DND-41 (cell line): ENCODE data around the gene GALNTL6.
"Not testable (repeated sequence)": the region's sequence is repeated elsewhere in the genome, so short reads cannot be mapped to it uniquely, and the experiment has no call there.

Experiments
- ATAC-seq: fragments of 200-7000 bp; cut with Tn5 transposase; 3 replicates; pipeline ENCODE4 v1.9.1; 2021; ENCODE audit warnings: low read depth; ENCODE audit not compliant: insufficient read depth
- DNase-seq: peaks from one replicate; pipeline ENCODE4 v3.0.0-alpha.2; 2020
- H2AFZ ChIP-seq: 2 replicates; pipeline ENCODE4 v1.6.0; 2012; ENCODE audit warnings: low read depth, low read length
- H3K27ac ChIP-seq: 2 replicates; pipeline ENCODE4 v1.5.1; 2012; ENCODE audit warnings: low read length, inconsistent platforms
- H3K27me3 ChIP-seq: fragments of 200-600 bp; sonication (generic); 2 replicates; pipeline ENCODE4 v1.6.0; 2012; ENCODE audit warnings: low read length, mild to moderate bottlenecking, inconsistent platforms; ENCODE audit not compliant: insufficient read depth, poor library complexity
- H3K36me3 ChIP-seq: 2 replicates; pipeline ENCODE4 v1.5.1; 2012; ENCODE audit warnings: low read length, inconsistent platforms; ENCODE audit not compliant: insufficient read depth
- H3K4me1 ChIP-seq: 2 replicates; pipeline ENCODE4 v1.5.1; 2012; ENCODE audit warnings: mild to moderate bottlenecking, low read length; ENCODE audit not compliant: insufficient read depth
- H3K4me2 ChIP-seq: 2 replicates; pipeline ENCODE4 v1.6.0; 2012; ENCODE audit warnings: mild to moderate bottlenecking, moderate library complexity, low read length, inconsistent platforms; ENCODE audit not compliant: insufficient read depth
- H3K4me3 ChIP-seq, 2 experiments: fragments of 200-600 bp in 1 of 2; shearing (Covaris generic) in 1 of 2; 2 replicates each; pipeline ENCODE4 v1.5.1; 2012 to 2016; ENCODE audit warnings: inconsistent platforms in 2 of 2, low read length in 2 of 2, mild to moderate bottlenecking in 2 of 2, low read depth in 1 of 2, moderate library complexity in 1 of 2
- H3K79me2 ChIP-seq: 2 replicates; pipeline ENCODE4 v1.6.0; 2012; ENCODE audit warnings: low read length, inconsistent platforms; ENCODE audit not compliant: insufficient read depth
- H3K9ac ChIP-seq: 2 replicates; pipeline ENCODE4 v1.6.0; 2012; ENCODE audit warnings: low read depth, mild to moderate bottlenecking, inconsistent platforms, low read length, moderate library complexity
- H3K9me3 ChIP-seq: 2 replicates; pipeline ENCODE4 v1.5.1; 2012; ENCODE audit warnings: low read length, moderate library complexity, mild to moderate bottlenecking, inconsistent platforms; ENCODE audit not compliant: insufficient read depth, severe bottlenecking
- H4K20me1 ChIP-seq: 2 replicates; pipeline ENCODE4 v1.6.0; 2012; ENCODE audit warnings: low read length; ENCODE audit not compliant: insufficient read depth
- CTCF ChIP-seq: IDR thresholded peaks from 2 replicates; pipeline ENCODE4 v1.5.1; 2012; ENCODE audit warnings: borderline replicate concordance, low read length, moderate library complexity, mild to moderate bottlenecking; ENCODE audit not compliant: poor library complexity, severe bottlenecking; ENCODE audit errors: extremely low read depth
- EZH2 ChIP-seq: IDR thresholded peaks from 3 replicates; pipeline ENCODE4 v1.6.1; 2012; ENCODE audit warnings: borderline replicate concordance, low read depth, mild to moderate bottlenecking, moderate library complexity, low read length, inconsistent platforms; ENCODE audit not compliant: severe bottlenecking

Gene GALNTL6

GRCh38 chr4:172899861-172900260, 1086.7 kb downstream of the GALNTL6 start:
- DNase-seq (no peak), ATAC-seq (no peak)
- Histone ChIP-seq H3K27ac (no peak overlapping the region), H3K4me1 (no peaks in the 10 kb centered on the region), H2AFZ (no peak overlapping the region), H3K36me3 (no peaks in the 10 kb centered on the region), H3K27me3 (no peaks in the 10 kb centered on the region), H3K4me3 (no peak overlapping the region), H3K9ac (no peak overlapping the region), H3K4me2 (no peak overlapping the region), H4K20me1 (no peaks in the 10 kb centered on the region), H3K79me2 (no peaks in the 10 kb centered on the region), H3K9me3 (no peaks in the 10 kb centered on the region)
- no peak for TF ChIP-seq EZH2
- TF ChIP-seq CTCF: no peak

DNA sequence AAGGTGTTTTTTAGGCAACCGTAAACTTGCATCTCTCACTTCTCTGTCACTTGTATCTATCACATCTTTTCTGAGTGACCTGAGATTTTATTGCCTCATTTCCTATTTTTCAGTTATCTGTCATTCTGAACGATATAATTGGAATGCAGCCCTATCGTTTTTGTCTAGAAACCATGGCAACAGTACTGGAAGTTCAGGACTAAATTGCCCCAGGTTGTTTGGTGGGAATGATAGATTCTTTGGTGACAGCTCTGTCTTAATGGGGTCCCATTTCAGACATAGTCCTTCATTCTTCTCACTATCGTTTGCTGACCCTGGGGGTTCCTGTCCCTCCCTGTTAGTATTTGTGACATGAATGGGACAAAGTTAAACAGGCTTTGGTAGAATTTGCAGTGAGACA, 1087.7 kb downstream of the GALNTL6 start:
- Histone ChIP-seq H3K36me3 (no peaks in the 10 kb centered on the region), H3K27me3 (no peaks in the 10 kb centered on the region), H3K4me1 (no peaks in the 10 kb centered on the region), H3K9ac (no peak overlapping the region), H2AFZ (no peak overlapping the region), H3K79me2 (no peaks in the 10 kb centered on the region), H3K4me3 (no peak overlapping the region), H3K9me3 (no peaks in the 10 kb centered on the region), H3K27ac (no peak overlapping the region), H4K20me1 (no peaks in the 10 kb centered on the region), H3K4me2 (no peak overlapping the region)
- TF ChIP-seq CTCF (no peak), EZH2 (no peak)
- DNase-seq (no peak), ATAC-seq (no peak)

DNA sequence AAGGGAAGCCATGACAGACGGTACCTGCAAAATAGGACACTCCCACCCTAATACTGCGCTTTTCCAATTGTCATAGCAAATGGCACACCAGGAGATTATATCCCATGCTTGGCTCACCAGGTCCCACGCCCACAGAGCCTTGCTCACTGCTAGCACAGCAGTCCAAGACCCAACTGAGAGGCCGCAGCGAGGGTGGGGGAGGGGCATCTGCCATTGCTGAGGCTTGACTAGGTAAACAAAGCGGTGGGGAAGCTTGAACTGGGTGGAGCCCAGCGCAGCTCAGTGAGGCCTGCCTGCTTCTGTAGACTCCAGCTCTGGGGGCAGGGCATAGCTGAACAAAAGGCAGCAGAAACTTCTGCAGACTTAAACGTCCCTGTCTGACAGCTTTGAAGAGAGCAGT, 1099.3 kb downstream of the GALNTL6 start:
- not testable (repeated sequence) for H3K9ac ChIP-seq, H3K4me1 ChIP-seq, H3K4me2 ChIP-seq, H3K9me3 ChIP-seq, ATAC-seq, H3K27me3 ChIP-seq, H3K79me2 ChIP-seq, H3K36me3 ChIP-seq, H2AFZ ChIP-seq, DNase-seq, H4K20me1 ChIP-seq, H3K4me3 ChIP-seq, H3K27ac ChIP-seq

DNA sequence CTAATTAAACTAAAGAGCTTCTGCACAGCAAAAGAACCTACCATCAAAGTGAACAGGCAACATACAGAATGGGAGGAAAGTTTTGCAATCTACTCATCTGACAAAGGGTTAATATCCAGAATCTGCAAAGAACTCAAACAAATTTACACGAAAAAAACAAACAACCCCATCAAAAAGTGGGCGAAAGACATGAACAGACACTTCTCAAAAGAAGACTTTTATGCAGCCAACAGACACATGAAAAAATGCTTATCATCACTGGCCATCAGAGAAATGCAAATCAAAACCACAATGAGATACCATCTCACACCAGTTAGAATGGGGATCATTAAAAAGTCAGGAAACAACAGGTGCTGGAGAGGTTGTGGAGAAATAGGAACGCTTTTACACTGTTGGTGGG, 1104.2 kb downstream of the GALNTL6 start:
- H3K27me3 ChIP-seq, H2AFZ ChIP-seq, H3K9ac ChIP-seq, H3K9me3 ChIP-seq, H3K4me1 ChIP-seq, H3K27ac ChIP-seq, H3K36me3 ChIP-seq, H3K4me3 ChIP-seq, ATAC-seq, H3K4me2 ChIP-seq, H4K20me1 ChIP-seq, DNase-seq, H3K79me2 ChIP-seq: not testable (repeated sequence)
